Daoy (cell line): ENCODE results near the gene TNP2. TPM values are rescaled to one million over a fixed set of nuclear protein-coding genes. Genes with fewer than 3 reads are reported as not detected.

ENCODE experiments used
- DNase-seq: peaks from one replicate; pipeline ENCODE4 v3.0.0-alpha.2; 2015; ENCODE audit warnings: low read depth
- total RNA-seq: library from RNA; depleted of rRNA; stranded (reverse); fragments of >200 nt; shearing (Covaris generic); gene quantifications from 2 replicates; pipeline ENCODE4 v1.2.3, GENCODE V29; 2014

The TNP2 gene
- total RNA-seq, 1 experiment from 2014 or later, result not detected

DNA sequence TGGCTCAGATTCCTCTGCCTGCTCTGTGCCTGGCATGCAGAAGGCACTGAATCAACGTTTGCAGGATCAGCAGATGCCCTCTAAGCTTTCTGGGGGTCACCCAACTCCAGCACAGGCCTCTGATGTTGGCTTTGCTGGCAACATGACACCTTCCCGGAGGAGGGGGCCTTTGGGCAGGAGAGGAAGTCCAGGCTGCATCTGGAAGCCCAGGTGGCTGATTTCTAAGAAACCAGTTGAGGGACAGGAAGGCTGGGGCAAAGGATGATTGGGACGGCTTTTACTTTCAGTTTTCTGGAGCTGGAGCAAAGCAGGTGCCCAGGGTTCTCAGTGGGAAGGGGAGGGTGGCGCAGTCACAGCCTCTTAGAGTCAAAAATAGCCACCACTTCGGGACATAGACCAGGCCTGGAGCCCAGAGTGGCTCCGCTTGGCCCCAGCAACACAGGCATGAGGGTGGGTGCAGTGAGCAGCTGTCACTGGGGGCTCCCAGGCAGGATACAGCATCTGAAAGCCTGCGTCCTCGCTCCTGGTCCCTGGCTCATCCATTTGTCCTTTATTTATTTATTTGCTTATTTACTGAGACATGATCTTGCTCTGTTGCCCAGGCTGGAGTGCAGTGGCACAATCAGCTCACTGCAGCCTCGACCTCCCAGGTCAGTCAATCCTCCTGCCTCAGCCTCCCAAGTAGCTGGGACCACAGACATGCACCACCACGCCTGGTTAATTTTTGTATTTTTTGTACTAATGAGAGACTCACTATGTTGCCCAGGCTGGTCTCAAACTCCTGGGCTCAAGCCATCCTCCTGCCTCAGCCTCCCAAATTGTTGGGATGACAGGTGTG is 28.3 kb downstream of the TNP2 start:
- no peak for DNase-seq

DNA sequence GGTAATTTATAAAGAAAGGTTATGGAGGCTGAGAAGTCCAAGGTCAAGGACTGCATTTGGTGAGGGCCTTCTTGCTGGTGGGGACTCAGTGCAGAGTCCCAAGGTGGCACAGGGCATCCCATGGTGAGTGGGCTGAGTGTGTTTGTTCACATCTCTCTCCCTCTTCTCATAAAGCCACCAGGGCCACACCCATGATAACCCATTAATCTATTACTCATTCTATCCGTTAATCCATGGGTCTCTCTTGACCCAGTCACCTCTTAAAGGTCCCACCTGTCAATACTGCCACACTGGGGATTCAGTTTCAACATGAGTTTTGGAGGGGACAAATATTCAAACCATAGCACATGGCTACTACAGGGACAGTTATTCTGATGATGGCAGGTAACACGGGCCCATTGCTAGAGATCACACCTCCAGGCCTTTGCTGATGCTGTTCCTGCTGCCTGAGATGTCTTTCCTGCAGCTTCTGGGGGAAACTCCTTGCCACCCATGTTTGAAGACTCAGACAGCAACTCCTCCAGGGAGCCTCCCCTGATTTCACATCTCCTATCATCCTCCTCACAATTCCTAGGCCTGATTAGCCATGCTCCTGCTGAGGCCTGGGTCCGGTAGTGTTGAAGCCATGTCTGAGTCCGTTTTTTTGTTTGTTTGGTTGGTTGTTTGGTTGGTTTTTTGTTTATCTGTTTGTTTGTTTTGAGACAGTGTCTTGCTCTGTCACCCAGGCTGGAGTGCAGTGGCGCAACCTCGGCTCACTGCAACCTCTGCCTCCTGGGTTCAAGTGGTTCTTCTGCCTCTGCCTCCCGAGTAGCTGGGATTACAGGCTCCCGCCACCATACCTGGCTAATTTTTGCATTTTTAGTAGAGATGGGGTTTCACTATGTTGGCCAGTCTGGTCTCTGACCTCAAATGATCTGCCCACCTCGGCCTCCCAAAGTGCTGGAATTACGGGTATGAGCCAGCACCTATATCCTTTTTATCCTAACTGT is 29.2 kb downstream of the TNP2 start:
- no peak for DNase-seq

DNA sequence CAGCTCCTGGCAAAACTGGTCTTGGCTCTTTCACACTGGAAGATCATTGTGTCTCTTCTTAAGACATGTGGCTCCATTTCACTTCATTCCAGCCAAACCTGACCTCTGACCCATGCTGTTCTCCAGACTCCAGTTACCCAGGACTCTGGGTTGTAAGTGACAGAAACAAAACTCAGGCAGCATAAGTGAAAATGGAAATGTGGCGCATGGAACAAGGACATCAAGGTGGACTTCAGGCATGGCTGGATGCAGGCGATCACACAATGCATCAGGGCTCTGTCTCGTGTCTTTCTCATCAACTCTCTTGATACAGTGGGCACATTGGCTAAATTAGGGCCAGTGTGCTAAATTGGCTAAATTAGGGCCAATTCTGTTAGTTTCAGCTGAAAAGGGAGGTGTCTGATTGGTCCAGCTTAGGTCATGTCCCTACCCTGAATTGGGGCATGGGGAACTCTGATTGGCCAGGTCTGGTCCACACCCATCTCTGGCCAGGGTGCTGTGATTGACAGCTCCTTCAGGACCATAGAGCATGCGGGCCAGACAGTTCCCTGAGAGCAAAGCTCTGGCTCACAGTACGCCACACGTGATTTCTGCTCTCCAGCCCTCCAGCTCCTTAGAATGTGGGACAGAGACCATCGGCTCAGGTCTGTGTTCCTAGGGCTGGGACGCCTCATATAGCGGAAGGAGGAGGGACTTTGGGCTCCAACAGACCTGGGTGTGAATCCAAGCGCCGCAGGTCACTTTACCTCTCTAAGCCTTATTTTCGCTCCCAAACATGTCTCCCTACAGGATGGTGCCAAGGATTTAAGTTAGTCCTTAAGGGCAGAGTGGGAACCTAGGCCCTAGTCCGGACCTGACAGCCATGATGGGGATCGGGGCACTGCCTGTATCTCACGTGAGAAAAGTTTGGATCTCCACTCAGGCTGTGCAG is 30.6 kb downstream of the TNP2 start:
- DNase-seq, result no peak

DNA sequence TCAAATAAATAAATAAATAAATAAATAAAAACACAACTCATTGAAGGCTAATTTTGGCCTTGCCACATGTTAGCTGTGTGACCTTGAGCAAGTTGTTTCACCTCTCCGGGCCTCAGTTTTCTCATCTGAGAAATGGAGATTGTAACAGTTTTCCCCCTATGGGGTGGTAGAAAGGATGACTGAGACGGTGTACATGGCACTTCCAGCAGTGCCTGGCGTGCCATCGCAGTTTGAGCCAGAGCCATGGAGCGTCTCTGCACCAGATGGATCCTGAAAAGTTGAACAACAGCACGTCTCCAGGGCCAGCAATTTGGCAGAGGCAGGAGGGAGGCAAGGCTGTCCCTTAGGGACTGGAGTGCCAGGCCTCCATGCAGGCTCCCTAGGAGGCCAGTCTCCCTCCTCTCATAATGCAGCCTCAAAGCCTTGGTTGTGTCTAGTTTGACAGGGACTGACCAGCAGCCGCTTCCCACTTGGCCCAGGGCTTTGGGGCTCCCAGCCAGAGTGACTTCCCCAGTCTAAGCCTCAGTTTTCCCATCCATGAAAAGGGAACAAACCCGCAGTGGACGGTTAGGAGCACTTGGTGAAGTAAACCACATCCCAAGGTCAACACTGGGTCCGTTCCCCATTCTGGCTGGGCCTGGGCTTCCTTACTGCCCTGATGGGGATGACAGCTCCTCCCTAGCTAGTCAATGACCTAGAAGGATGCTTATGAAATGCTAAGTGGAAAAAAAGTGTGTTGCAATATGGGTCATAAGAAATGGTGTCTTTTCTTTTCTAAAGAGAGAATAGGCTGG is 32.5 kb downstream of the TNP2 start:
- no peak for DNase-seq

DNA sequence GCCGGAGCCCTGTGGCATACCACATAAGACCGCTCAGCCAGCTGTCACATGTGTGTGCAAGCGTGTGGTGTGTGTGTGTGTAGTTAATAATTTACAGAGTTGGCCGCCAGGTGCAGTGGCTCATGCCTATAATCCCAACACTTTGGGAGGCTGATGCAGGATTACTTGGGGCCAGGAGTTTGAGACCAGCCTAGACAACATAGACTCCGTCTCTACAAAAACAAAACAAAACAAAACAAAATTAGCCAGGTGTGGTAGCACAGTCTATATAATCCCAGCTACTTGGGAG is 33.5 kb downstream of the TNP2 start:
- DNase-seq, result no peak

DNA sequence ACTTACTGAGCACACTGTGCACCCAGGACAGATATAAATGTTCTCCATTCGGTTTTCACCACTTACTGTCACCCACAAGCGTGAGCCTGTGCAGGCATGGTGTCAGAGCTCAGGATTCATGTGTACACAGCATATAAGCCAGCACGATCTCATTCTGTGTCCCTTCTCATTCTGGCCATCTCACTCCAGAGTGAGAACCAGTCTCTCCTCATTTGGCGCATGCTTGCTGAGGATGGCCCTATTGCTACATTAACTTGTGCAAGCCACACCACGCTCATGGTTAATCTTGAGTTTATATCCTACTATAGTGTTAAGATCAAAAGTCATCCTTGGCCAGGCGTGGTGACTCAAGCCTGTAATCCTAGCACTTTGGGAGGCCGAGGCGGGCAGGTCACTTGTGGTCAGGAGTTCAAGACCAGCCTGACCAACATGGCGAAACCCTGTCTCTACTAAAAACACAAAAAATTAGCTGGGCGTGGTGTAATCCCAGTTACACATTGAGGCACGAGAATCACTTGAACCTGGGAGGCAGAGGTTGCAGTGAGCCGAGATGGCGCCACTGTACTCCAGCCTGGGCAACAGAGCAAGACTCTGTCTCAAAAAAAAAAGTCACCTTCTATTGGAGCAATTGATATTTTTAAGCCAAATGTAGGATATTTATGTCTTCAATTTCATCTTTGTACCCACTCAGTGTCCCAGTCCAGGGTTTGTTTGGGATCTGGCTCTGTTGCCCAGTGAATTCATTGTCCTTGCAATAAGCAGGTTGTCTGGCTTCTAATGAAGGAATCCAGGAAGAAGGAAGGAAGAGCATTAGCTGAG is 34.0 kb downstream of the TNP2 start:
- DNase-seq, result no peak

DNA sequence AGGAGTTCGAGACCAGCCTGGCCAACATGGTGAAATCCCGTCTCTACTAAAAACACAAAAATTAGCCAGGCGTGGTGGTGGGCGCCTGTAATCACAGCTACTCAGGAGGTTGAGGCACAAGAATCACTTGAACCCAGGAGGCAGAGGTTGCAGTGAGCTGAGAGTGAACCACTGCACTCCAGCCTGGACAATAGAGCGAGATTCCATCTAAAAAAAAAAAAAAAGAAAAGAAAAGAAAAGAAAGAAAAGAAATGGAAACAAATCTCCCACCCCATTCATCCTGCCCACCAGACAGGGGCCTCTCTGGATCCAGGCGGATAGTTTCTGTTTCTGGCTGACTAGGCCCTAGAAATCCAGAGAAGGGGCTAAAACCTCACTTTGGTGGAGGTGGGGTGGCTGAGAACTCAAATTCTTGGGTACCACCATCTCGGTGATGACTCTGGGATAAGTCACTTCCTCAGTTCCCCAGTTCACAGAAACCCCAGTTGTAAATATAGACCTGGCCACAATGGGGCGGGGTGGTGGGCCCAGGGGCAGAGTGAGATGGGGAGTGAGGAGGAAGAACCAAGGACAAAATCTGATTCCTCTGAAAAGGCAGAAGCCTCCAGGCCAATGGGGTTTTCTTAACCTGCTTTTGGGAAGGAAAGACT is 35.3 kb downstream of the TNP2 start:
- DNase-seq, result peak; percentile 27

DNA sequence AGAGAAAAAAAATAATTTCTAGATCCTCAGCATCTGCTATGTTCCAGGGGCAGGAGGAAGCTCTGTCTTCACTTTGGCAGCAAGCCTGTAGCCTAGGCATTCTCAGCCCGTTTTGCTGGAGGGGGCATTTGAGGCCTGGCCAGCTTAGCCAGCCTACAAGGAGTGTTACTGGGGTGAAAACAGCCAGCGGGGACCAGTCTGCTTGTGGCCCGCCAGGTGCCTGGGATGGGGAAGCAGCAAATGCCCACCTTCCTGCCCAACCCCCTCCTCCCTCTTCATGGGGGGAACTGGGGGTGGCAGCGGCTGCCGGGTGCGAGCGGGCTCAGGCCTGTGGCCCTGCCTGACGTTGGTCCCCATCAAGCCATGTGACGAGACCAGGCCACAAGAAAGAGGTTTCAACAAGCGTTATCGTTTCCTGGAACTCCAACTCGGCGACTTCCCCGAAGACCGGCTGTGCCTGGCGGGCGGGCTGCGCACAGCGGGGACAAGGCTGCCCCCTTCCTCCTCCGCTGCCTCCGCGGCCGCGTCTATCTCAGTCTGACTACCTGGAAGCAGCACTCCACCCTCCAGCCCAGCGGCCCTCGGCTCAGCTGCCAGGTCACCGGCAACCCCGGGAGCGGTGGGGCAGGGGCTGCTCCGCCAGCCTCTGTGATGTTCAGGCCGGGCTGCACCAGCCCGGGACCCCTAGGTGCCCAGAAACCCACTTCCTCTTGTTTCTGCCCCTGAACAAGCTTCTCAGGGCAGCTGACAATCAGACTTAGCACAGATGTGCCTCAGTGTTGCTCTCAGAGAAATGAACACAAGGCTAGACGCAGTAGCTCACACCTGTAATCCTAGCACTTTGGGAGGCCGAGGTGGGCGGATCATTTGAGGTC is 36.0 kb downstream of the TNP2 start:
- no peak for DNase-seq

DNA sequence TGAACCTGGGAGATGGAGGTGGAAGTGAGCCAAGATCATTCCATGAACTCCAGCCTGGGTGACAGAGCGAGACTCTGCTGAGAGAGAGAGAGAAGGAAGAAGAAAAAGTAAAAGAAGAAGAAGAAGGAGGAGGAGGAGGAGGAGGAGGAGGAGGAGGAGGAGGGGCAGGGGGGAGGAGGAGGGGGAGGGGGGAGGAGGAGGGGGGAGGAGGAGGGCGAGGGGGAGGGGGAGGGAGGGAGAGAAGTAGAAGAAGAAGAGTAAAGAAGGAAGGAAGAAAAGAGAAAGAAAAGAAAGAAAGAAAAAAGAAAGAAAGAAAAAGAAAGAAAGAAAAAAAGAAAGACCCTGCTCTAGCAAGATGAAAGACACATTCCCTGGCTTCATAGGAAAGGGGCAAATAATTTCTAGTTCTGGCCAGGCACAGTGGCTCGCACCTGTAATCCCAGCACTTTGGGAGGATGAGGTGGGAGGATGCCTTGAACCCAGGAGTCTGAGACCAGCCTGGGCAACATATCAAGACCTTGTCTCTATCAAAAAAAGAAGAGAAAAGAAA is 36.7 kb downstream of the TNP2 start:
- no peak for DNase-seq

DNA sequence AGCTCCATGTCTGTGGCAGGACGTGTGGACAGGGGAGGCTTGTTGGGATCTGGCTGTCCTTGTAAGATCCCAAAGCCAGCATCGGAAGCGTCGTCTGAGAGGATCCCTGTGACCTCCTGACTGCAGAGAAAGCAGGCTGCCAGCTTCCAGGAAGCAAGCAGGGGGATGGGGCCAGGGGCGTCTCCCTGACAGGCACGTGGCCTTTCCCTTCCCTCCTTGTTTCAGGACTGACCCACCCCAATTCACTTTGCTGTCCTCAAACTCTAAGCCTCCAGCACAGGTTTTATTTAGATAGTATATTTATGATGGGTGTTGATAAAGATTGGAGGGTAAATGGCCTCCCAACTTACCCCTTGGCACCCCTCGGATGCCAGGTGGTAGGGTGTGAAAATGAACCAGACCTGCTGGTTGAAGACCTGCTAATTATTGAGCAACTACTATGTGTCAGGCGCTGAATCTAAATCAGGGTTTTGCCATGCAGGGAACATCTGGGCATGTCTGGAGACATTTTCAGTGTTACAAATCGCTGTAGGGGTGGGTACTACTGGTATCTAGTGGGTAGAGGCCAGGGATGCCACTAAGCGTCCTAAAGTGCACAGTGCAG is 37.7 kb downstream of the TNP2 start:
- DNase-seq, result no peak

DNA sequence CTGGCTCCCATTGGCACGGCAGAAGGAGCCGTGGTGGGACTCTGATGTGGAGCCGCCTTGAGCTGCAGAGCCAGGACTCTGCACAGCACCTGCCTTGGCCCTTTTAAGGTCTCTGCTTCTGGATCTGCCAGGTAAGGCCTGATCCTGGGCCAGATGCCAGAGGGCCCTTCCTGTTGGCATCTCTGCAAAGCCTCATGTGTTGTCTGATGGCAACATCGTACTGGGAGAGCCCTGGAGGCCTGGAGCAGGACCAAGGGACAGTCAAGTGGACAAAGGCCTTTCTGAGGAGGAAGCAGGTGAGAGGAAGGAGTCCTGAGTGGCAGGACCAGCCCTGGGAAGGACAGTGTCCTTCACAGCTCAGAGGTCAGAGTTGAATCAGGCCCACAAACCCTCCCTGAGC is 39.2 kb downstream of the TNP2 start:
- no peak for DNase-seq

DNA sequence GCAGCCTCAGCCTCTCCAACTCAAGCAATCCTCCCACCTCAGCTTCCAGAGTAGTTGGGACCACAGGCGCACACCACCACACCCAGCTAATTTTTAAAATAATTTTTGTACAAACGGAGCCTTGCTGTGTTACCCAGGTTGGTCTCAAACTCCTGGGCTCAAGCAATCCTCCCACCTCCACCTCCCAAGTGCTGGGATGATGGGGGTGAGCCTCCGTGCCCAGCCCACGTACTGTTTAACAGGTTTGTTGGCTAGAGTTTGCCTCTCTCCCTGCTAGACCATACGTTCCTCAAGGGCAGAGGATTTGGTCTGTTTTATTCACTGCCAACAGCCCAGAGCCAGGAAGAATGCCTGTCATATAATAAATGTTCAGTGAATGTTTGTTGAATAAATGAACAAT is 39.7 kb downstream of the TNP2 start:
- no peak for DNase-seq

DNA sequence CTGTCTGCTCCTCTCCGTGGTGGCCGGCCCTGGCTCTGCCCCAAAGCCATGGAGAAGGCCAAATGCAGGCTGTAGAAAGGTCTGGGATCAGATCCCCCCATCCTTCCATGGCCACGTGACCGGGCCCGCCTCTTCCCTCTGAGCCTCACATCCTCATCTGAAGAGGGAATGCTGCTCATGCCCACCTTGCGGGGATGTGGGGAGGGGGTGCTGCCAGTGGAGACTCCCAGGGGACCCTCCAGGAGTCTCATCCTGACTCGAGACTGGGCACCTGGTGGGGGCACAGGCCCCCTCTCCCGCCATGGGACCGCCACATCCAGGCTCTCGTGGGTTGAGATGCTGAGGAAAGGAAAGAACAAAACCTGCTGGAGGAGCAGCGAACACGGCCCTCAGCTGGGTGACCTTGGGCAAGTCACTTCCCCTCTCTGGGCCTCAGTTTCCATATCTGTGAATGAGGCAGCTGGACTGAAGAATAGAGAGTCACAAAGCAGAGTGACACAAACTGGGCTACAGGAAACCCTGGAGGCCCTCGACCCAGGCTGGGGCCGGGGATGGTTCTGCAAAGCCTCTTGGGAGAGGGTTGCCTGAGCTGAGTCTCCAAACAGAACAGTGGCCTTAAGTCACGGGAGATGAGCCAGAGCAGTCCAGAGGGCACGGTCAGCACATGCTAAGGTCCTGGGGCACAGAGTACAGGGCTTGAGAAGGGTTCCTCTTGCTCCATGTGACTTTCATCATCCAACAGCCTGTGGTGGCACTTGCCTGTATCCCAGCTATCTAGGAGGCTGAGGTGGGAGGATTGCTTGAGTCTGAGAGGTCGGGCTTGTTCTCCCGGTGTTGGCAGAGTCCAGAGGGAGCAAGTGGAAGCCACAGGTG is 43.2 kb downstream of the TNP2 start:
- DNase-seq, result no peak

DNA sequence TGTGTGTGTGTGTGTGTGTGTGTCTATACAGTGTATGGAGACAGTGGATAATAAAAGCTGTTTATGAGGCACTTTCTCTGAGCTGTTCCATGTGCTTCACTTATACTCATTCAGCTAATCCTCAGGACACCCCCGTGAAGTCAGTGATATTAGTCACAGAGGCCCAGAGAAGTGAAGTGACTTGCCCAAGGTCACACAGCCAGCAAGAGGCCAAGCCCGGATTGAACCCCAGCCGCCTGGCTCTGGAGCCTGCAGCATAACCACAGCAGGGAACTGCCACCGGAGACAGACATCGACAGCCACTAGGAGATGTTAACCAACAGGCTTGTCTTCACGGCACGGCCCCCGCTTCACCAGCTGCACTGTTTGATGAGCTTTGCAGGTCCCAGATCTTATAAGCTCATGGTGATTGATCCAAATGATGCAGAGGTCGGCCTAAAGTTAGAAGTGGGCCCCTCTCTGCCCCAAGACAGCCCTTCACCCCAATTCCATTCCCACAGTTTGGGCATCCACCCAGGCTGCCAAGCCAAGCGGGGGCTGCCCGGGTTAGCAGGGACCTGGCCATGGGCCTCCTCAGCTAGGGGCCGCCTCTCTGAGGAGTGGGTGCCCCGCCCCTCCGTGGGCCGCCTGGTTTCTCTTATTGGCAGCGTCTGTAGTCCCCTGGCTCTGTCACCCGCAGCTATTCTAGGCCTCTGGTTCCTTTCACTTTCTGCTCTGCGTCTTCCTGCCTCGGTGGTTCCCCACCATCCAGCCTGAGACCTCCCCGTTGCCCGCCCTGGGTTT is 44.0 kb downstream of the TNP2 start:
- DNase-seq, result no peak

DNA sequence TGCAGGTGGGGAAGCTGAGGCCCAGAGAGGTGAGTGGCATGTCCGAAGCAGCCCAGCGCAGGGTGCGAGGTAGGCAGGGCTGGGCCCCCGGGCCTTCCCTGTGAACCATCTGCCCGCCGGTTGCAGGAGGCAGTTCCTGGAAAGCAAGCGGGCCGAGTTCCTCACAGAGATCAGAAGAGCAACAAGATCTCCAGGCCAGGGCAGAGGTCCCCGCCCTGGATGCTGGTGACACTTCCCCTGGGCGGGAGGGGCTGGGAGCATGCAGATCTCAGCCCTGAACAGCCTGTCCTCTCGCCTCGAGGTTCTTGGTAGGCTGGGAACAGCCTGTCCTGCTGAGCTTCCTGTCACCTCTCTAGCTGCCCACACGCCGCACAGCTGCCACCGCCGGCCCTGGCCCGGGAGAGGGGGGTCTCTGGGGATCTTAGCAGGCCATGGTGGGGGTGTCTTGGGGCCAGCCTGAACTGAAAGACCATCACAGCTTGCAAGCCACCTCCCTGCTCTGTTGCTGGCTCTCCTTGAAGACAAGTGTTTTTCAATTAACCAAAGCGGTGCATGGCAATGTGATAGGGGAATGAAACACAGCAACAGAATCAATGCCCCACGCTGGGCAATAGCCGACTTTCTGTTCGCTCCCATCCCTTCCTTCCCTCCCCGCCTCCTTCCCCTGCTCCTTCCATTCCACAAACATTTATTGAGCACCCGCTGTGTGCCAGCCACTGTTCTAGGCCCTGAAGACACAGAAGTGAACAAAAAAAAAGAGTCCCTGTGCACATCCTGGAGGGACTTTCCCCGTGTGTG is 44.8 kb downstream of the TNP2 start:
- no peak for DNase-seq
